Mesenchymal stem cell (in vitro differentiated cells and primary cell): Measurements from ENCODE around the gene TMEM87A.

Experiments used
- DNase-seq: peaks from one replicate; pipeline ENCODE4 v3.0.0-alpha.2; 2013
- H2AFZ ChIP-seq: one replicate; pipeline ENCODE4 v1.6.1; 2013; ENCODE audit warnings: low read depth, mild to moderate bottlenecking, control low read depth, inconsistent platforms, low read length, moderate library complexity
- H2AK5ac ChIP-seq: 2 replicates; pipeline ENCODE4 v1.6.1; 2013; ENCODE audit warnings: low read length, moderate library complexity, mild to moderate bottlenecking, inconsistent platforms; ENCODE audit not compliant: severe bottlenecking
- H2BK120ac ChIP-seq: one replicate; pipeline ENCODE4 v1.6.1; 2013; ENCODE audit warnings: low read depth, mild to moderate bottlenecking, inconsistent platforms, low read length, moderate library complexity
- H2BK12ac ChIP-seq, 2 experiments: one replicate each; pipeline ENCODE4 v1.6.1; 2013; ENCODE audit warnings: inconsistent platforms in 2 of 2, low read length in 2 of 2, mild to moderate bottlenecking in 2 of 2, moderate library complexity in 2 of 2, control low read depth in 1 of 2
- H2BK15ac ChIP-seq: one replicate; pipeline ENCODE4 v1.6.1; 2013; ENCODE audit warnings: mild to moderate bottlenecking, low read depth, inconsistent platforms; ENCODE audit not compliant: poor library complexity, severe bottlenecking
- H2BK5ac ChIP-seq: 2 replicates; pipeline ENCODE4 v1.6.1; 2013; ENCODE audit warnings: low read depth, mild to moderate bottlenecking, low read length, control low read depth, inconsistent platforms; ENCODE audit not compliant: poor library complexity, severe bottlenecking
- H3K14ac ChIP-seq, 2 experiments: one replicate each; pipeline ENCODE4 v1.6.1; 2013; ENCODE audit warnings: inconsistent platforms in 2 of 2, low read length in 2 of 2, control low read depth in 1 of 2, mild to moderate bottlenecking in 1 of 2, moderate library complexity in 1 of 2
- H3K18ac ChIP-seq, 2 experiments: one replicate each; pipeline ENCODE4 v1.6.1; 2013; ENCODE audit warnings: inconsistent platforms in 2 of 2, low read length in 2 of 2, control low read depth in 1 of 2, low read depth in 1 of 2, mild to moderate bottlenecking in 1 of 2
- H3K23ac ChIP-seq, 2 experiments: one replicate each; pipeline ENCODE4 v1.6.1; 2013; ENCODE audit warnings: inconsistent platforms in 2 of 2, low read length in 2 of 2, mild to moderate bottlenecking in 2 of 2, moderate library complexity in 2 of 2, control low read depth in 1 of 2
- H3K27ac ChIP-seq: 2 replicates; pipeline ENCODE4 v1.5.1; 2013; ENCODE audit warnings: mild to moderate bottlenecking, moderate library complexity, low read length, control low read depth, inconsistent platforms; ENCODE audit not compliant: poor library complexity, severe bottlenecking
- H3K27me3 ChIP-seq, 2 experiments: 2 replicates each; pipeline versions ENCODE4 v1.6.1 to v1.7.0; 2013; ENCODE audit warnings: low read length in 2 of 2, mild to moderate bottlenecking in 2 of 2, moderate library complexity in 2 of 2, control low read depth in 1 of 2, inconsistent platforms in 1 of 2; ENCODE audit not compliant: control insufficient read depth in 1 of 2, insufficient read depth in 1 of 2
- H3K36me3 ChIP-seq, 2 experiments: 2 replicates each; pipeline versions ENCODE4 v1.6.1 to v1.7.0; 2013; ENCODE audit warnings: low read length in 2 of 2, control low read depth in 1 of 2, inconsistent platforms in 1 of 2, low read depth in 1 of 2, mild to moderate bottlenecking in 1 of 2; ENCODE audit not compliant: insufficient read depth in 2 of 2, control insufficient read depth in 1 of 2
- H3K4ac ChIP-seq, 2 experiments: one replicate each; pipeline ENCODE4 v1.6.1; 2013; ENCODE audit warnings: inconsistent platforms in 2 of 2, low read length in 2 of 2, mild to moderate bottlenecking in 2 of 2, moderate library complexity in 2 of 2, control low read depth in 1 of 2, low read depth in 1 of 2
- H3K4me1 ChIP-seq: 2 replicates; pipeline ENCODE4 v1.6.1; 2013; ENCODE audit warnings: low read depth, low read length, control low read depth; ENCODE audit not compliant: control insufficient read depth, insufficient read depth
- H3K4me2 ChIP-seq: 2 replicates; pipeline ENCODE4 v1.6.1; 2013; ENCODE audit warnings: low read length, mild to moderate bottlenecking, inconsistent platforms; ENCODE audit not compliant: poor library complexity, severe bottlenecking
- H3K4me3 ChIP-seq, 2 experiments: 2 replicates each; pipeline versions ENCODE4 v1.5.1 to v1.7.0; 2013; ENCODE audit warnings: low read length in 2 of 2, mild to moderate bottlenecking in 2 of 2, control low read depth in 1 of 2, low read depth in 1 of 2; ENCODE audit not compliant: insufficient read depth in 1 of 2
- H3K79me1 ChIP-seq: replicated peaks from 2 replicates; pipeline ENCODE4 v1.6.1; 2013; ENCODE audit warnings: mild to moderate bottlenecking, control low read depth, low read length, inconsistent platforms; ENCODE audit not compliant: poor library complexity, severe bottlenecking
- H3K9ac ChIP-seq: 2 replicates; pipeline ENCODE4 v1.7.0; 2013; ENCODE audit warnings: mild to moderate bottlenecking, low read length, moderate library complexity
- H3K9me3 ChIP-seq: 2 replicates; pipeline ENCODE4 v1.7.0; 2013; ENCODE audit warnings: mild to moderate bottlenecking, low read length; ENCODE audit not compliant: control insufficient read depth
- H4K8ac ChIP-seq: one replicate; pipeline ENCODE4 v1.6.1; 2013; ENCODE audit warnings: inconsistent platforms, mild to moderate bottlenecking, low read length, moderate library complexity
- H4K91ac ChIP-seq: one replicate; pipeline ENCODE4 v1.6.1; 2013; ENCODE audit warnings: mild to moderate bottlenecking, low read length, inconsistent platforms
- WGBS: methylation state at CpG from one replicate; pipeline ENCODE4 v1.1.7; 2013; ENCODE audit warnings: mixed read lengths; 5-methylcytosine and 5-hydroxymethylcytosine counted together
- small RNA-seq: library from polyadenylated mRNA; stranded (forward); fragments of <200 nt; extraction: miRNeasy Mini kit (QIAGEN cat#:217004); gene quantifications from one replicate; pipeline ENCODE3, GENCODE V24; 2013; ENCODE audit warnings: low read depth

Gene TMEM87A

DNA sequence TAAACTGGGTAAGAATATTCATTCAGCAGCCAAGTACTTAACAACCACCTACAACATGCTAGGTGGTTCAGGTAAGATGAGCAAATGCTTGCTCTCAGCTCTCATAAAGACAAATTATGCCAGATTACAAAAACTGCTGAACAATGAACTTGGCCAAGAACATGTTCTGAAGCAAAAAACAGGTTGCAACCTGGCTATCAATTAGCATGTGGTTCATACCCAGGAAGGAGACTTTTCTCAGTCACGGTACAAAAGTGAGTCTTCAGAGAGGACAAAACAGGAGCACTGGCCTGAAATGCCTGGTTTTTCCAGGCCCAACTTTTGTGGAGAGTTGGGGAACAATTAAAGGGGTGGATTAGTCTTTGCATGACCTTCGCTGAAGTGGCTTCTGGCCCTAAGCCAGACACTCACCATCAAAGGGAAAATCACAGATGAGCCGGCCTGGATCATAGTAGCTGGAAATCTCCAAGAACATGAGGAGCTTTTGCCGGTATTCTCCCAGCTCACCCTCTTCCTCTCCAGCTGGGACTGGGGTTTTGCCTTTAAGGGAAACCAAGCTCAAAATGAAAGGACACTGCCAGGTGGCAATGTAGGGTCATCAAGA, 109.2 kb downstream of the TMEM87A start:
- H3K4me1 ChIP-seq, result peaks cover 8% of the 10 kb centered on the region
- no peak overlapping the region for H3K18ac ChIP-seq
- H3K27me3 ChIP-seq, result no peaks in the 10 kb centered on the region
- H3K9ac ChIP-seq, result no peak overlapping the region
- no peak overlapping the region for H2BK12ac ChIP-seq
- no peak overlapping the region for H2AFZ ChIP-seq
- peaks cover 79 to 100% of the 10 kb centered on the region in 2 experiments for H3K36me3 ChIP-seq
- no peak overlapping the region for H2BK120ac ChIP-seq
- H3K23ac ChIP-seq, result no peak overlapping the region
- H3K4me2 ChIP-seq, result no peak overlapping the region
- 97% methylated on average over 4 of the region's 4 CpGs for WGBS
- no peak overlapping the region for H3K4ac ChIP-seq
- H3K27ac ChIP-seq, result no peak overlapping the region
- no peak for DNase-seq
- no peaks in the 10 kb centered on the region for H3K79me1 ChIP-seq
- H3K14ac ChIP-seq, result no peak overlapping the region
- no peak overlapping the region for H2BK15ac ChIP-seq
- H2AK5ac ChIP-seq, result no peak overlapping the region
- H3K4me3 ChIP-seq, result no peak overlapping the region
- no peak overlapping the region for H4K8ac ChIP-seq
- no peak overlapping the region for H2BK5ac ChIP-seq
- H3K9me3 ChIP-seq, result no peaks in the 10 kb centered on the region
- H4K91ac ChIP-seq, result no peak overlapping the region

DNA sequence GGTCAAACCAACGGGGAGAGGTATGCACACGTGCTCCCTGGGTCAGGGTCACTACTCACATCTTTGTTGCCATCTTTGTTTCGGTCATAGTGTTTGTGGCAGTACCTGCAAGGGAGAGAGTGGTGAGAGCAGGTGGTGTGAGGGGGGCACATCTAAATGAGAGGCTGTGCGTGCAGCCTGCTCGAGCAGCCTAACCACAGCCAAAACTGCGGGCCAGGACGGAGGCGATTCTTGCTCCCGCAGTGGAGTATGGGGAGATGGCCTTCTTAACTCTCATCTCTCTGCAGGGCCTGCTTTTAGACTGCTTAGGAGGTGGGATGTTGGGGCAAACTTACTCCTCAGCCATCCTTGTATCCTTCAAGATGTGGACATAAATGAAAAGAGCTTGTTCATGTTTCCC, 109.9 kb downstream of the TMEM87A start:
- Histone ChIP-seq H4K8ac (no peak overlapping the region), H3K27ac (no peak overlapping the region), H2BK15ac (no peak overlapping the region), H2BK120ac (no peak overlapping the region), H4K91ac (no peak overlapping the region), H3K18ac (no peak overlapping the region), H2BK12ac (no peak overlapping the region), H3K4me1 (peaks cover 12% of the 10 kb centered on the region), H3K27me3 (no peaks in the 10 kb centered on the region), H3K79me1 (no peaks in the 10 kb centered on the region), H3K36me3 (peaks cover 78 to 97% of the 10 kb centered on the region in 2 experiments), H3K4me3 (no peak overlapping the region), H3K4ac (no peak overlapping the region), H2AK5ac (no peak overlapping the region), H3K23ac (no peak overlapping the region), H2AFZ (no peak overlapping the region), H3K9ac (no peak overlapping the region), H3K4me2 (no peak overlapping the region), H2BK5ac (no peak overlapping the region), H3K9me3 (no peaks in the 10 kb centered on the region), H3K14ac (no peak overlapping the region)
- no peak for DNase-seq
- WGBS, result 94% methylated on average over 9 of the region's 9 CpGs

Small RNA genes lying within 50 kb of the gene (small RNA-seq; reads per million reads assigned to genes)
- 8.6 reads per million, percentile 75 among the genes with 10 or more reads in this experiment for gene MIR627
